Inferior parietal cortex (tissue), 1 donor: ENCODE results near the gene BOC.

Source experiments
- DNase-seq: peaks from one replicate; pipeline ENCODE4 v3.0.0-alpha.2; 2016; ENCODE audit errors: extremely low spot score

Gene BOC

DNA sequence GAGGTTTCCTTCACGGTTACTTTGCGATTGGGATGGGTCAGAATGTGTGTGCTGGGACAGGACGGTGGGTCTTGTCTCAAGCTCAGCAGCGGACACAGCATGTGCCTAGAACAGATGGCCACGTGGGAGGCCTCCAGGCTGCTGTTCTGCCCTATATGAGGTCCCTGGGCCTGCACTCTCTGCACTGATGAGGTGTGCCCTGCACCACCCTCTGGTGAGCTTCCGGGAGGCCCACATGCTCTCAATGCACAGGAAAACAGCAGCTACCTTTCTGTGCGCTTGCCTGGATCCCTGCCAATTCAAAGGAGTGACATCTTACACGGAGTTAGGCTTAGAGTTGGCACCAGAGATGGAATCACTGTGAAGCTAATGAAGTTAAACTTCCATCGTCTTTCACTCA is 59.8 kb downstream of the BOC start:
- no peak for DNase-seq

DNA sequence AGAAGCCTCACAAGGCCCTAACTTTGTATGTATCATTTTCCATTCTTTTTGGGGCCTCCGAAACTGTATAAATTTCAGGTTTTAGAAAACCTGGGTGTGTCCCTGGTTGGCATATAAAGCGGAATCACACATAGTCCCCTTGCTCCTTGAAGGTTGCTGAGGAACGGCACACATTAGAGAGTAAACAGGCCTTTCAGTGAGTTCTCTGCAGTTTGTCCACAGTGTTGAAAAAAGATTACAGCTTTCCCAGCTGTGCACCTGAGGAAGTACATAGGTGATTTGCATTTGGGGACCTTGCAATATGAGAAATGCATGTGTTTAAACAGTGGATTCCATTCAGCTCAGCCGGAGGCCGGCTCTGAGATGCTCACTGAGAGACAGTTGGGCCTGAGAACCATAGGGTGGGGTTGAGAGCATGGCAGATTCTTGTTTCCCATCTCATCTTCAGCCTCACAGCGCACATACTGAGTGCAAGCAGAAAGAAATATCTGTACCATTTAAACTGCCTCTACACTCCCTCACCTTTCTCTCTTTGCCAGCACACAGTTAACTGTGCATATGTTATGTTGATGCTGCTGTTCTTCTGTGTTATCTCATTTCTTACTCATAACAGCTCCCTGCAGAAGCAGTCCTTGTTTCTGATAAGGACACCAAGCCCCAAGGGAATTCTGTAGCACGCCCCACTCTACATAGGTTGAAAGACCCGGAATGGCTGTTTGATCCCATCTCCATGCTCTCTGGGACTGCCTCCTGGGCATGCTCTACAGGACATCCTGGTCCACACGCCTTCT is 60.4 kb downstream of the BOC start:
- no peak for DNase-seq

DNA sequence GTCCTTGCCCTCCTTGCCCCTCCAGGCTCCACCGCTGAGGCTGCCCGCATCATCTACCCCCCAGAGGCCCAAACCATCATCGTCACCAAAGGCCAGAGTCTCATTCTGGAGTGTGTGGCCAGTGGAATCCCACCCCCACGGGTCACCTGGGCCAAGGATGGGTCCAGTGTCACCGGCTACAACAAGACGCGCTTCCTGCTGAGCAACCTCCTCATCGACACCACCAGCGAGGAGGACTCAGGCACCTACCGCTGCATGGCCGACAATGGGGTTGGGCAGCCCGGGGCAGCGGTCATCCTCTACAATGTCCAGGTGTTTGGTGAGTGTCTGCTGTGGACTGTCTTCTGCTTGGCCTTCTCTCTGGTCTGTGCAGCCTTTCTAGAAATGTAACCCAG is 61.0 kb downstream of the BOC start:
- no peak for DNase-seq

DNA sequence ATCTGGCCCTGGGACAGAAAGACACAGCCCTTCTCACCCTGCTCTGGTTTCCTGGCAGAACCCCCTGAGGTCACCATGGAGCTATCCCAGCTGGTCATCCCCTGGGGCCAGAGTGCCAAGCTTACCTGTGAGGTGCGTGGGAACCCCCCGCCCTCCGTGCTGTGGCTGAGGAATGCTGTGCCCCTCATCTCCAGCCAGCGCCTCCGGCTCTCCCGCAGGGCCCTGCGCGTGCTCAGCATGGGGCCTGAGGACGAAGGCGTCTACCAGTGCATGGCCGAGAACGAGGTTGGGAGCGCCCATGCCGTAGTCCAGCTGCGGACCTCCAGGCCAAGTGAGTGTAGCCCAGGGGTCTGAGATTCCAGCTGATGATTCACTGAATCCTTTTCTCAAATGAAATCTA is 61.7 kb downstream of the BOC start:
- no peak for DNase-seq

DNA sequence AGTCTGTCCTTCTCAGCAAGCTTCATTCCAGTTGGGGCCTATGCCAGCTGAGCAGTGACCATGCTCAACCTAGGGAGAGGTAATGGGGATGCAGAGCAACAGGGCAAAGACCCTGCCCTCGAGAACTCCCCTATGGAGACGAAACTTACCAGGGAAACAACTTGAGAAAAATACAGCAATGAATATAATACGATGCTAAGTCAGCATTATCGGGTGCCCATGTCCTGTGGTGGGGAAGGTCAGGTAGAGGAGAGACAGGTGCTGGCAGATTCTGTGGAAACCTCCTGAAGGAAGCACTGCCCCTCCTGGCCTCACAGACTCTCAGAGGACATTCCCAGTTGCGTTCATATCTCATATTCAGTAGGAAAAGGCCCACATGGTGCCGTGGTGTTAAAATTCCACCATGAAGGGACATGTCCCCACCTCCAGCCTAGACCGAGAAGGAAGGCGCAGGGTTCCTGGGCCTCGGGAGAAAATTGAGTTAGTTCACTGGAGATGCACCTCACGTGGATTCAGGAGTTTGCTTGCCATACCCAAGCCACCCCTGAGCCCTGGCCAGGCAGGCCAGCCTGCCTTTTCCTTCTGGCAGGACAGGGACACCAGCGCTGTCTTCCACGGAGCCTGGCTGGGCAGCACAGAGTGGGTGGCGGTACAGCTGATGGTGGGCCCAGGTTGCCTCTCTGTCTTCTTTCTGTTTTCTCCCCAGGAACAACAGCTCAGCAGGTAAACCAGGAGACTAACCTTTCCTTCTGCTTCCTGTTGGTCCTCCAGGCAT is 62.4 kb downstream of the BOC start:
- DNase-seq, result no peak

DNA sequence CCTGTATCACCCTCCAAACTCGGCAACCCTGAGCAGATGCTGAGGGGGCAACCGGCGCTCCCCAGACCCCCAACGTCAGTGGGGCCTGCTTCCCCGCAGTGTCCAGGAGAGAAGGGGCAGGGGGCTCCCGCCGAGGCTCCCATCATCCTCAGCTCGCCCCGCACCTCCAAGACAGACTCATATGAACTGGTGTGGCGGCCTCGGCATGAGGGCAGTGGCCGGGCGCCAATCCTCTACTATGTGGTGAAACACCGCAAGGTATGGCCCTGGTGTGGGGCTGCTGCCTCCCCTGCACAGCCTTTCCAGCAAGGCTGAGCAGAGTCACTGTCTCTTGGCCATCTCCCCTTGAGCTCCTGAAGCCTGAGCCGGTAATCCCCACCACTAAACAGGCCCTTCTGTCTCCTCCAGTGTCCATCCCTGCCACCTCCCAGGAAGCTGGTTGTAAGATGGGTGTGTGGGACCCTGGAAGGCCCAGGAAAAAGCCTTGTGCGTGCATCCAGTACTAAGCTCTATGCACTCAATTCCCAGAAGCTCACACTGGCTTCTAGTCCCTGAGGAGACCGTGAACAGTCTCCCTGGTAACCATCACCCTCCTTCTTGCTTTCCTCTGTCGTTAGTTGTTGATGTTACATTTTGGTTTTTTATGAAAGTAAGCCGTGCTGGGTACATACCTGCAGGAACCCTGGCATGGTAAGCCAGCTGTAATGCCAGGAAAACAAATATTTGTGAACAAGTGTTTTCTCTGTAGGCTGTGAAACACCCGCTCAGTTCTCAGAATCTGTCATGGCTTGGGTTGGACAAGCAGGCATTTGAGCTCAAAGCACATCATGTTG is 63.3 kb downstream of the BOC start:
- DNase-seq, result no peak

DNA sequence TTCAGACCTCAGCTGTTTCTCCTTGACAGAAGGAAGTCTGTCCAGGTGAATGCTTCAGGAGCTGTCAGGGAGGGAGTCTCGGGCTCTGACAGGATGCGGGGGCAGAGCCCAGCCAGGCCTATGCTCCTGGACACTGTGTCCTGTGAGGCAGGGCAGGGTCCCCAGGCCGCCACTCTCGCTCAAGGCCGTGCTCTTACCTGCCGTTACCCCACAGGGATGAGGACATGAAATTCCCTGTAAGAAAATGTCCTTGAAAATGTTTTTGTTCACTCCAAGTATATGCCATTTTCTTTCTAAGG is 63.9 kb downstream of the BOC start:
- DNase-seq, result no peak

DNA sequence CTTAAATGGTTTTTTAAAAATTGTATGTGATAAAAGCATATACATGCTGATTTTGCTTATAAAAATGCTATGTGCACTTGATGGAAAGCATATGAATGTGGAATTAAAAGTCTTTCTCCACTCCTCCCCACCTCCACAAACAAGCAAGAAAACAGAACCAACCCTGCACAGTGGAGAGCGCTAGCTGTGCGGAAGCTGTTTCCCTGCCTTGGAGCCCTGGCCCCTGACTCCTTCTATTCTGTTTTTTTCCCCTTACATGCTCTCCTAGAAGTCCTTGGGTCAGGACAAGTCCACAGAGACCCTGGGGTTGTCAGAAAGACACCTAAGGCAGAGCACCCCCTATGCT is 64.2 kb downstream of the BOC start:
- DNase-seq, result no peak

DNA sequence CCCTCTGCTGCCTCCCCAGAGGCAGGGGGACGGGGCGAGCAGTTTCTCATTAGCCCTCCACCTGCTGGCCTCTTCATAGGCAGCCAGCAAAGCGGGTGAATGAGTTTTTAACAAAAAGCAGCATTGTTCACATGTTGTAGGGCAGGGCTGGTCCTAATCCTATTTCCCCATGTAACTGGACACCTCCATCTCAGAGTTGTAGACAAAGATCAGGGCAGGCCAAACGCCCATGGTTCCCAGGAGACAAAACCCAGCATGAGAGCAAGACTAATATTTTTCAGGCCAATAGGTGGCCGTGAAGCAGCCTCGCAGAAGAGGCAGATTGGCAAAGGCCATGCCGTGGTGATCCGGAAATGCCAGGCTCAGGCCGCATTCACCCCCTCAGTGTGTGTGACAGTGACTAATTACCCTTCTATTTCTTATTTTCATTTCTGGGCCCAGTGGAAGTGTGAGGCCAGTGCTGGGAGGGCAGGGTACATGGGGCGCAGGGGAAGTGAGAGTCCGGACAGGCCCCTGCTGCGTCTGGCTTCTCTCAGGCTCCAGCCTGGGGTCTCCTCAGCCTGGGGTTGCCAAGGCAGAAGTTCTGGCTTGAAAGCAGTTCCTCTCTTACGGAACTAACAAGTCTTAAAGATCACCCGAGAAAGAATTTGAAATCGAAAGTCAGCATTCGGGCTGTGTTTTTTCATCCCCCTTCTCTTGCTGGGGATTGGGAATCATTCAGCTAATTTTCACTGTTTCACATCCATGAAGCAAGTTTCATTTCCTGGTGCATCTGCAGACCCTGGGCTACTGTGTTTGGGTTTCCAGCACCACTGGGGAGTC is 64.8 kb downstream of the BOC start:
- DNase-seq, result no peak

DNA sequence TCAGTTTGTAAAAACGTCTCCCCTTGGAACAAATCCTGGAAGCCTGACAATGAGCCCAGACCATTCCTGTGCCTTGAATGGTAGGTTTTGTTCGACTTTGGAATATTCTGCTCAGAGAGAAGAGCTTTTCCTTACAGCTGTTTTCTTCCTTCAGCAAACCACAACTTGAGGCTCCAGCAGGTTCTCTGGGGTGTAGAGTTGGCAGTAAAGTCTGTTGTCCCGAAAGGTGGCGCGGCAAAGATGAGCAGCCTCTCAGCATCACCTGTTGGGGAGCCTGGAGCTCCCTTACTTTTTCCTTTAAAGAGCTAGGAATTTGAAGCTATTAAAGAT is 65.4 kb downstream of the BOC start:
- DNase-seq, result no peak

DNA sequence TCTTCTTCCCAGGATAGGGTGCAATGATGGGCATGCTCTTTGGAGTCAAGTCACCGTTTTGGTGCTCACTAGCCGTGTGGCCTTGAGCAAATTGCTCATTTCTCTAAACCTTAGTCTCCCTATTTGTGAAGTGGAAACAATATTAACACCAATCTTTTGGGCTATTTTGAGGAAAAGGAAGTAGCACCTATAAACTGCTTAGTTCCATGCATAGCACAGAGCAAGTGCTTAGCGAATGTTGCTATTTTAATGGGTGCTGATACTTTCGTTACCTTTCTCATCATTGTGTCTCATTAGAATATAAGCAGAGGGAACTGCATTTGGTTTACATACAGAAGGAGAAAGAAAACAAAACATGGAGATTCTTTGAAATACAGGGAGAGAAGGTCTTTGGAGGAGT is 66.1 kb downstream of the BOC start:
- DNase-seq, result no peak

DNA sequence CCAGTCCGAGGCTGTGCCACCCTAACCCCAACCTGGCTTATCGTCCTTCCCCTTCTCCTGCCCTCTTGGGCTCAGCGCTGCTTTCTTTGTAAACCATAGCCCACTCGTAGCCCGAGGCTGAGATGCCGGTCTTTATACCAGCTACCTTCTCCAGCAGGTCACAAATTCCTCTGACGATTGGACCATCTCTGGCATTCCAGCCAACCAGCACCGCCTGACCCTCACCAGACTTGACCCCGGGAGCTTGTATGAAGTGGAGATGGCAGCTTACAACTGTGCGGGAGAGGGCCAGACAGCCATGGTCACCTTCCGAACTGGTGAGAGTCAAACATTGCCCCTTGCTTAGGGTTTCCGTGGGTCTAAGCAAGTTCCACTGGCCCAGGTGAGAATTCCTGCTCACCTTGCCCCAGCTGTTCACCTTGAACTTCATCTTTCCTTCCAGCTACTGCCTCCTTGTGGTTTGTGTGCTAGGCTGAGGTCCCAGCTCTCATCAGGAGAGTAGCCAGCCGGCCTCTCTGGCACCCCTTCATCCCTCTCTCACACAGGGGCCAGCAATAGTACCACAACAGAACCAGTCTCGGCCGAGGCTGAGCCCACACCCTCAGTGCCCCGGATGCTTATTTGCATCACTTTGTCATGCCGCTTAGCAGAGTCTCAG is 66.7 kb downstream of the BOC start:
- no peak for DNase-seq

DNA sequence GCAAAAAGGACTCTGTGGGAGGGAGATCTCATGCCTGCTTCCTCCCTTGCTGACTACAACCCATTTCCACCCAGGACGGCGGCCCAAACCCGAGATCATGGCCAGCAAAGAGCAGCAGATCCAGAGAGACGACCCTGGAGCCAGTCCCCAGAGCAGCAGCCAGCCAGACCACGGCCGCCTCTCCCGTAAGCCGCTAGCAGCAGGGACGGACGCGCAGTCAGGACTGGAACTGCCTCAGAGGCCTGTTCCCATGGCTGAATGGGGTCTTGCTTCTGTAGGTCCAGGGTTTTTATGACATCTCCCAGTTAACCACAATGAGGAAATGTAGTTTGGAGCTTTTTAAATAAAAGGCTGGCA is 67.2 kb downstream of the BOC start:
- no peak for DNase-seq

DNA sequence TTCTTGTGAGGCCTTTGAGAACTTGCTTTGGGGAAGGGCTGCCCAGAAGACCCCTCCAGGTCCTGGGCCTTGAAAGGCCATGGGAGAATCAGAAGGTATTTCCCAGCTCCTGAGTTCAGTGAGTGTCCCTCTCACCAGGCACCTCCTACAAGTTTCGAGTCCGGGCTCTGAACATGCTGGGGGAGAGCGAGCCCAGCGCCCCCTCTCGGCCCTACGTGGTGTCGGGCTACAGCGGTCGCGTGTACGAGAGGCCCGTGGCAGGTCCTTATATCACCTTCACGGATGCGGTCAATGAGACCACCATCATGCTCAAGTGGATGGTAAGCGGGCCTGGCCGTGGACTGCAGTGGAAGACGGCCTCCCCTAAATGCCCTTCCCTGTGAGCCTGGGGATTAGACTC is 68.3 kb downstream of the BOC start:
- no peak for DNase-seq

DNA sequence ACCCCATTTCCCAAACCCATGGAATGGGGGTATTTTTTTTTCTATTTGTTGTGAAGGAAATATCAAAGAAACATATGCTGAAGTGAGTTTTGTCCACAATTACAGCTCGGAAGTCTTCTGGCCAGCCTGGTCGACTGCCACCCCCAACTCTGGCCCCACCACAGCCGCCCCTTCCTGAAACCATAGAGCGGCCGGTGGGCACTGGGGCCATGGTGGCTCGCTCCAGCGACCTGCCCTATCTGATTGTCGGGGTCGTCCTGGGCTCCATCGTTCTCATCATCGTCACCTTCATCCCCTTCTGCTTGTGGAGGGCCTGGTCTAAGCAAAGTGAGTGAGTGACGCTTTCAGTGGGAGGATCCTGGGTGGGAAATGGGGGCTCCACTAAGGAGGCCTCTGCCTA is 71.9 kb downstream of the BOC start:
- no peak for DNase-seq

DNA sequence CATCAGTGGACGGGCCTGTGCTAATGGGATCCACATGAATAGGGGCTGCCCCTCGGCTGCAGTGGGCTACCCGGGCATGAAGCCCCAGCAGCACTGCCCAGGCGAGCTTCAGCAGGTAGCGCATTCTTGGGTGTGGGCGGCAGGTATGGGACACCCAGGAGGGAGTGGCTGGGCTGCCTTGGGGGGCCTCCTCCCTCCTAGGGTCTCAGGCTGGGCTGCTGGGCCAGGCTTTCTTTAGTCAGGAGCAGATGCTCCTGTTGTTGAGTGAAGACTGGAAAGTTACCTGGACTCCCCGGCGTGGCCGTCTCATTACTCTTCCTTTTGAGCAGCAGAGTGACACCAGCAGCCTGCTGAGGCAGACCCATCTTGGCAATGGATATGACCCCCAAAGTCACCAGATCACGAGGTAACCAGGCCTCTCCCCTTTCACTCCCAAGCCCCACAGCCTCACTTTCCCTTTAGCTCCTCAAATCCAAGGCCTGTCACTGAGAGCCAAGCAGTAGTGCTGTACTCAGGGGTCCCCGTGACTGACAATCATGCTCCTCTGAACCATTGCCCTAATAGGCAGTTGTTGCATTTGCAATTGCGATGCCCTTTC is 73.2 kb downstream of the BOC start:
- DNase-seq, result no peak

DNA sequence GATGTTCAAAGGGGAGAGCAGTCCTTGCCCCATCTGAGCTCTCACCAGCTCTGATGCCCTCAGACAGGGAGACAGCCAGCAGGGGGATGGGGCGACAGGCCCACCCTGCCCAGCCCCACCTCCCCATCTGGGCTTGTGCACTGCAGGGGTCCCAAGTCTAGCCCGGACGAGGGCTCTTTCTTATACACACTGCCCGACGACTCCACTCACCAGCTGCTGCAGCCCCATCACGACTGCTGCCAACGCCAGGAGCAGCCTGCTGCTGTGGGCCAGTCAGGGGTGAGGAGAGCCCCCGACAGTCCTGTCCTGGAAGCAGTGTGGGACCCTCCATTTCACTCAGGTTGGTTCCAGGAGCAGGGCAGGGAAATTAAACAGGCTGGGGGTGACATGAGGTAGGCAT is 73.9 kb downstream of the BOC start:
- no peak for DNase-seq

DNA sequence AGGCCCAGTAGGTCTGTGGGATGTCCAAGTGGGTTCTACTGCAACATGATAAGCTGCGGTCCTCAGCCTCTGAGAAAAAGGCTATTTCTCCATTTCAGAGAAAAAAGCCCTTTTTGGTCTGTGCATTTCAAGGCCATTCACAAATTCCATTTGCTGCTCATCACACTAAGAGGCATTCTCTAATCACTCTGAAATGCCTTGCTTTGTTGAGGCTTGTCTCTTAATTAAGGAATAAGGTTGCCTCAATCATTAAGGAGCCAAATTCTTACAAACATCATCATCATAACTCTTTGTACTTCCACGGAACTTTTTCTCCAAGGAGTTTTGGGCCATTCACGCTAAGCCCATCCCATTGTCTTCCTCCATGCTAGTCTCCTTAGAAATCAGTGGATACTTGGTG is 74.4 kb downstream of the BOC start:
- no peak for DNase-seq

DNA sequence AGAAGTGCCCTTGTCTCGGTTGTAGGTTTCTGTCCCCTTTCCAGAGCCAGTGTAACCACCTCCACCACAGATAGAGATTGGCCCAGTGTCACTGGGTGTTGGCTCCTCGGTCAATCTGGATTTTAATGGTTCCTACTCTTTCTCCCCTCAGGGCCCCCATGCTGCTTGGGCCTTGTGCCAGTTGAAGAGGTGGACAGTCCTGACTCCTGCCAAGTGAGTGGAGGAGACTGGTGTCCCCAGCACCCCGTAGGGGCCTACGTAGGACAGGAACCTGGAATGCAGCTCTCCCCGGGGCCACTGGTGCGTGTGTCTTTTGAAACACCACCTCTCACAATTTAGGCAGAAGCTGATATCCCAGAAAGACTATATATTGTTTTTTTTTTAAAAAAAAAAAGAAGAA is 75.2 kb downstream of the BOC start:
- no peak for DNase-seq

DNA sequence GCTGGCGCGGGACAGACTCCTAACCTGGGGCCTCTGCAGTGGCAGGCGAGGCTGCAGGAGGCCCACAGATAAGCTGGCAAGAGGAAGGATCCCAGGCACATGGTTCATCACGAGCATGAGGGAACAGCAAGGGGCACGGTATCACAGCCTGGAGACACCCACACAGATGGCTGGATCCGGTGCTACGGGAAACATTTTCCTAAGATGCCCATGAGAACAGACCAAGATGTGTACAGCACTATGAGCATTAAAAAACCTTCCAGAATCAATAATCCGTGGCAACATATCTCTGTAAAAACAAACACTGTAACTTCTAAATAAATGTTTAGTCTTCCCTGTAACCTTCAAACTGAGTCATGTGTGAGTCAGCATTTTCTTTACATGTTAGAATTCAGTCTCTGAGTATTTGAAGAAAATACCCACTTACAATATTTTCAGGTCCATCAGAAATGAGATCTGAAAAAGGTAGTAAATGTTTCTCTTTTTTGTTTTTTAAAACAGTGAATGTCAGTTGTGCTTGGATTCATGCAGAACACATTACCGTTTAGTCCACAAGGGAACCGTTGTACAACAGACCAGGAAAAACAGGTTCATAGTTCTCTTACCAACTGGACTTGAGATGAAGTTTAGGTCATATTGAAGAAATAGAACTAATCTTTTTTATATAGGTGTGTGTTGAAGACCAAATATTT is 75.9 kb downstream of the BOC start:
- peak; percentile 57 for DNase-seq
